Skeletal muscle satellite cell (primary cell): Measurements from ENCODE around the gene MCC.

Experiments
- H3K27me3 ChIP-seq: 2 replicates; pipeline ENCODE4 v1.7.0; 2013; ENCODE audit warnings: low read length; ENCODE audit not compliant: control insufficient read depth, insufficient read depth
- H3K36me3 ChIP-seq: 2 replicates; pipeline ENCODE4 v1.7.0; 2013; ENCODE audit warnings: mild to moderate bottlenecking, control low read depth, low read length; ENCODE audit not compliant: insufficient read depth
- H3K4me1 ChIP-seq: 2 replicates; pipeline ENCODE4 v1.7.0; 2013; ENCODE audit warnings: low read length; ENCODE audit not compliant: control insufficient read depth, insufficient read depth
- H3K4me2 ChIP-seq: 2 replicates; pipeline ENCODE4 v1.7.0; 2013; ENCODE audit warnings: mild to moderate bottlenecking, low read length
- H3K4me3 ChIP-seq: 2 replicates; pipeline ENCODE4 v1.7.0; 2013; ENCODE audit warnings: low read length
- H3K9ac ChIP-seq: 2 replicates; pipeline ENCODE4 v1.7.0; 2013; ENCODE audit warnings: mild to moderate bottlenecking, low read depth, low read length, moderate library complexity
- H3K9me3 ChIP-seq: replicated peaks from 2 replicates; pipeline ENCODE4 v1.7.0; 2013; ENCODE audit warnings: mild to moderate bottlenecking, control low read depth, low read length

The MCC gene

GRCh38 chr5:112995764-112996618, 492.3 kb downstream of the MCC start:
- H3K4me1 ChIP-seq, result no peaks in the 10 kb centered on the region
- peaks cover 13% of the 10 kb centered on the region for H3K36me3 ChIP-seq
- H3K4me2 ChIP-seq, result no peak overlapping the region
- H3K4me3 ChIP-seq, result no peak overlapping the region
- no peaks in the 10 kb centered on the region for H3K9me3 ChIP-seq
- no peaks in the 10 kb centered on the region for H3K27me3 ChIP-seq
- no peak overlapping the region for H3K9ac ChIP-seq

- Histone ChIP-seq H3K27me3 (no peaks in the 10 kb centered on the region), H3K4me1 (no peaks in the 10 kb centered on the region), H3K4me2 (no peak overlapping the region), H3K4me3 (no peak overlapping the region), H3K9ac (no peak overlapping the region), H3K9me3 (no peaks in the 10 kb centered on the region), H3K36me3 (peaks cover 11% of the 10 kb centered on the region)
Measured at GRCh38 chr5:112986224-112986623, 502.0 kb downstream of the MCC start.

GRCh38 chr5:112983363-112983762, 504.9 kb downstream of the MCC start:
- no peak overlapping the region for H3K9ac ChIP-seq
- peaks cover 8% of the 10 kb centered on the region for H3K36me3 ChIP-seq
- H3K27me3 ChIP-seq, result no peaks in the 10 kb centered on the region
- H3K4me2 ChIP-seq, result no peak overlapping the region
- H3K9me3 ChIP-seq, result no peaks in the 10 kb centered on the region
- no peak overlapping the region for H3K4me3 ChIP-seq
- peaks cover 6% of the 10 kb centered on the region for H3K4me1 ChIP-seq

GRCh38 chr5:112979723-112980122, 508.5 kb downstream of the MCC start:
- H3K36me3 ChIP-seq, result no peaks in the 10 kb centered on the region
- no peak overlapping the region for H3K9ac ChIP-seq
- peak overlapping the region; percentile 84 for H3K4me2 ChIP-seq
- peaks cover 15% of the 10 kb centered on the region for H3K4me1 ChIP-seq
- H3K27me3 ChIP-seq, result no peaks in the 10 kb centered on the region
- H3K9me3 ChIP-seq, result no peaks in the 10 kb centered on the region
- no peak overlapping the region for H3K4me3 ChIP-seq

- Histone ChIP-seq H3K4me3 (peak overlapping the region; percentile 86), H3K4me2 (peak overlapping the region; percentile 84), H3K9me3 (no peaks in the 10 kb centered on the region), H3K9ac (no peak overlapping the region), H3K4me1 (peaks cover 15% of the 10 kb centered on the region), H3K27me3 (no peaks in the 10 kb centered on the region), H3K36me3 (no peaks in the 10 kb centered on the region)
Measured at GRCh38 chr5:112978836-112979235, 509.4 kb downstream of the MCC start.

GRCh38 chr5:112977440-112977861, 510.8 kb downstream of the MCC start:
- Histone ChIP-seq H3K9me3 (no peaks in the 10 kb centered on the region), H3K27me3 (no peaks in the 10 kb centered on the region), H3K9ac (peak overlapping the region; percentile 88), H3K4me1 (peaks cover 15% of the 10 kb centered on the region), H3K4me2 (peak overlapping the region; percentile 84), H3K4me3 (peak overlapping the region; percentile 86), H3K36me3 (no peaks in the 10 kb centered on the region)

GRCh38 chr5:112976432-112977309, 511.6 kb downstream of the MCC start, which contains the start of gene DCP2:
Gene DCP2, plus strand, starts transcription at chr5:112976798. Its CDS starts 136 bp downstream, at chr5:112976934.
- peak within 1 kb of the TSS; percentile 86 for H3K4me3 ChIP-seq
- H3K4me1 ChIP-seq, result peaks cover 15% of the 10 kb centered on the region
- H3K9me3 ChIP-seq, result no peaks in the 10 kb centered on the region
- peak within 1 kb of the TSS; percentile 88 for H3K9ac ChIP-seq
- peak within 1 kb of the TSS; percentile 84 for H3K4me2 ChIP-seq
- H3K27me3 ChIP-seq, result no peaks in the 10 kb centered on the region
- H3K36me3 ChIP-seq, result no peaks in the 10 kb centered on the region

- Histone ChIP-seq H3K9ac (peak overlapping the region; percentile 72), H3K9me3 (no peaks in the 10 kb centered on the region), H3K4me3 (peak overlapping the region; percentile 86), H3K27me3 (no peaks in the 10 kb centered on the region), H3K4me1 (peaks cover 15% of the 10 kb centered on the region), H3K4me2 (peak overlapping the region; percentile 84), H3K36me3 (no peaks in the 10 kb centered on the region)
Measured at GRCh38 chr5:112975721-112976431, 512.4 kb downstream of the MCC start.

- Histone ChIP-seq H3K36me3 (no peaks in the 10 kb centered on the region), H3K27me3 (no peaks in the 10 kb centered on the region)
Measured at GRCh38 chr5:112974901-112975300, 513.4 kb downstream of the MCC start.

GRCh38 chr5:112973904-112974303, 514.3 kb downstream of the MCC start:
- Histone ChIP-seq H3K27me3 (peaks cover 3% of the 10 kb centered on the region), H3K9me3 (no peaks in the 10 kb centered on the region), H3K9ac (no peak overlapping the region), H3K4me3 (no peak overlapping the region), H3K36me3 (no peaks in the 10 kb centered on the region), H3K4me2 (no peak overlapping the region), H3K4me1 (peaks cover 10% of the 10 kb centered on the region)

More at GRCh38 chr5:112974901-112975300, 513.4 kb downstream of the MCC start:
- Histone ChIP-seq H3K4me1 (peaks cover 15% of the 10 kb centered on the region), H3K9ac (no peak overlapping the region), H3K9me3 (no peaks in the 10 kb centered on the region), H3K4me2 (no peak overlapping the region), H3K4me3 (no peak overlapping the region)

GRCh38 chr5:112973036-112973435, 515.2 kb downstream of the MCC start:
- no peaks in the 10 kb centered on the region for H3K36me3 ChIP-seq
- H3K27me3 ChIP-seq, result peaks cover 3% of the 10 kb centered on the region
- no peak overlapping the region for H3K9ac ChIP-seq
- H3K9me3 ChIP-seq, result no peaks in the 10 kb centered on the region
- H3K4me3 ChIP-seq, result no peak overlapping the region
- peaks cover 6% of the 10 kb centered on the region for H3K4me1 ChIP-seq
- H3K4me2 ChIP-seq, result no peak overlapping the region
